Activated CD8-positive, alpha-beta memory T cell treated with anti-CD3 and anti-CD28 coated beads, Interleukin-2, amount 50 U/mL, for 1 hour (primary cell): ENCODE measurements around the gene HLF.

ENCODE experiments used
- DNase-seq: peaks from one replicate; pipeline ENCODE4 v3.0.0-alpha.2; 2020; ENCODE audit errors: extremely low read depth

Gene HLF

GRCh38 chr17:55330344-55330933 is 65.7 kb downstream of the HLF start:
- no peak for DNase-seq

- no peak for DNase-seq
Observed at GRCh38 chr17:55332296-55333041, 67.7 kb downstream of the HLF start.

GRCh38 chr17:55334285-55334684 is 69.5 kb downstream of the HLF start:
- DNase-seq: no peak

- no peak for DNase-seq
Observed at GRCh38 chr17:55334881-55335540, 70.3 kb downstream of the HLF start.

- no peak for DNase-seq
Observed at GRCh38 chr17:55335625-55336024, 70.9 kb downstream of the HLF start.

GRCh38 chr17:55336426-55336825 is 71.7 kb downstream of the HLF start:
- DNase-seq: no peak

- no peak for DNase-seq
Observed at GRCh38 chr17:55340176-55340575, 75.4 kb downstream of the HLF start.

- no peak for DNase-seq
Observed at GRCh38 chr17:55340686-55341085, 75.9 kb downstream of the HLF start.

- DNase-seq: no peak
Observed at GRCh38 chr17:55341432-55341831, 76.7 kb downstream of the HLF start.

GRCh38 chr17:55342800-55343585 is 78.2 kb downstream of the HLF start:
- no peak for DNase-seq

GRCh38 chr17:55343900-55344513 is 79.2 kb downstream of the HLF start:
- no peak for DNase-seq

- DNase-seq: no peak
Observed at GRCh38 chr17:55344514-55344997, 79.8 kb downstream of the HLF start.

- DNase-seq: no peak
Observed at GRCh38 chr17:55345132-55345531, 80.4 kb downstream of the HLF start.

- no peak for DNase-seq
Observed at GRCh38 chr17:55346658-55347057, 81.9 kb downstream of the HLF start.

GRCh38 chr17:55347341-55347740 is 82.6 kb downstream of the HLF start:
- no peak for DNase-seq

GRCh38 chr17:55348749-55349354 is 84.1 kb downstream of the HLF start:
- no peak for DNase-seq

- DNase-seq: no peak
Observed at GRCh38 chr17:55350825-55351205, 86.1 kb downstream of the HLF start.

- no peak for DNase-seq
Observed at GRCh38 chr17:55351226-55351625, 86.5 kb downstream of the HLF start.

GRCh38 chr17:55354010-55354409 is 89.2 kb downstream of the HLF start:
- no peak for DNase-seq

GRCh38 chr17:55354941-55355340 is 90.2 kb downstream of the HLF start:
- DNase-seq: no peak
